Measurements from ENCODE around the gene KRTAP4-16.
"Not testable (repeated sequence)": the region's sequence is repeated elsewhere in the genome, so short reads cannot be mapped to it uniquely, and the experiment has no call there.

KRTAP4-16 gene

DNA sequence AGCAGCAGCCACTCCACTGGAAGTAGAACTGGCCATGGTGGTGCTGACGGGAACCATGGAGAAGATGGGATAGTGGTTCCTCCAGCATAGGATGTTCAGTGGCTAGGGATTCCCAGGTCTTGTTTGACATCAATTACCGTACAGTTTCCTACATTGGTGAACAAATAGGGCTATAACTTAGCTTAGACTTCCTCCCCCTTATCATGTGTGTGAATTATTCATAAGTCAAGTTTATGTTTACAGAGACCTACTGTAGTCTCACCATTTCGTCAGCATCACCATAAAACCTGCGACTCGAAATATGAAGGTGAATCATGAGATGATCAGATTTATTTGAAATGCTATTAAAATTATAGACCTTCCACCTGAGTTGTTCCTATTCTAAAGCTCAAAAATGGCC lies 43.3 kb downstream of the KRTAP4-16 start:
- CTCF ChIA-PET = interaction anchor here (1.3 kb wide), 1 partner anchor 39 kb away, joined by 3 read pairs; no protein-coding TSS in a partner anchor
- no peak overlapping the region for H3K27ac ChIP-seq
- DNase-seq (ENCODE audit: low spot score) = no peak
- POLR2A ChIA-PET (ENCODE audit: low non-redundant PET) = interaction anchor here (0.6 kb wide), 1 partner anchor 445 kb away, joined by 5 read pairs; no protein-coding TSS in a partner anchor
- TF ChIP-seq, protein P1, sequence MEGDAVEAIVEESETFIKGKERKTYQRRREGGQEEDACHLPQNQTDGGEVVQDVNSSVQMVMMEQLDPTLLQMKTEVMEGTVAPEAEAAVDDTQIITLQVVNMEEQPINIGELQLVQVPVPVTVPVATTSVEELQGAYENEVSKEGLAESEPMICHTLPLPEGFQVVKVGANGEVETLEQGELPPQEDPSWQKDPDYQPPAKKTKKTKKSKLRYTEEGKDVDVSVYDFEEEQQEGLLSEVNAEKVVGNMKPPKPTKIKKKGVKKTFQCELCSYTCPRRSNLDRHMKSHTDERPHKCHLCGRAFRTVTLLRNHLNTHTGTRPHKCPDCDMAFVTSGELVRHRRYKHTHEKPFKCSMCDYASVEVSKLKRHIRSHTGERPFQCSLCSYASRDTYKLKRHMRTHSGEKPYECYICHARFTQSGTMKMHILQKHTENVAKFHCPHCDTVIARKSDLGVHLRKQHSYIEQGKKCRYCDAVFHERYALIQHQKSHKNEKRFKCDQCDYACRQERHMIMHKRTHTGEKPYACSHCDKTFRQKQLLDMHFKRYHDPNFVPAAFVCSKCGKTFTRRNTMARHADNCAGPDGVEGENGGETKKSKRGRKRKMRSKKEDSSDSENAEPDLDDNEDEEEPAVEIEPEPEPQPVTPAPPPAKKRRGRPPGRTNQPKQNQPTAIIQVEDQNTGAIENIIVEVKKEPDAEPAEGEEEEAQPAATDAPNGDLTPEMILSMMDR (conservative IDR thresholded peaks at IDR 0.05; ENCODE audit: low read depth) = no peak

DNA sequence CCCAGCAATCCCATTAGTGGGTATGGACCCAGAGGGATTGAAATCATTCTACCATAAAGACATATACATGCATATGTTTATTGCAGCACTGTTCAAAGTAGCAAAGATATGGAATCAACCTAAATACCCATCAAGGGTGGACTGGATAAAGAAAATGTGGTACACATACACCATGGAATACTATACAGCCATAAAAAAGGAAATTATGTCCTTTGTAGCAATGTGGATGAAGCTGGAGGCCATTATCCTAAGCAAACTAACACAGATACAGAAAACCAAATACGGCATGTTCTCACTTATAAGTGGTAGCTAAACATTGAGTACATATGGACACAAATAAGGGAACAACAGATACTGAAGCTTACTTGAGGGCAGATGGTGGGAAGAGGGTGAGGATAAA lies 44.5 kb downstream of the KRTAP4-16 start:
- no peak overlapping the region for H3K27ac ChIP-seq
- ChIA-PET POLR2A (ENCODE audit: low non-redundant PET) (no interaction called here), CTCF (interaction anchor here (0.6 to 1.3 kb wide), 2 partner anchors 38 to 168 kb away, joined by 3 to 4 read pairs; no protein-coding TSS in a partner anchor)
- TF ChIP-seq, protein P1 (conservative IDR thresholded peaks at IDR 0.05; ENCODE audit: low read depth) = no peak
- DNase-seq (ENCODE audit: low spot score) = no peak

DNA sequence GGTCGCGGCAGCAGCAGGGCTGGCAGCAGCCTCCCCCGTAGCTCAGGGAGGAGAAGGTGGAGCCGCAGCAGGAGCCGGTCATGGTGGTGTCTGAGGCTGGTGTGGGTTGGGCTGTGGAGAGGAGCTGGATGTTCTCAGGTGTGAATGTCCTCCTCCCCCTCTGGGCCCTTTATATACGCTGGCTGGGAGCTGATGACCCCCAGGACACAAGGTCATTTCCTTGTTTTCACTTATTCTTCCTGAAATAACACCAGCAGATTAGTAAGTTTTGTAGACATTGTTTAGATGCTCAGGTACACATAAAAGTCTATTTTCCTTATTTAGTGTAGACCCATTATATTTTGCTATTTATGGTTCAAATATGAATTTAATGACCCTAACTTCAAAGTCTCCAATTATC lies 46.9 kb downstream of the KRTAP4-16 start, which contains the start of gene KRTAP2-2:
Gene KRTAP2-2 (minus strand): TSS at position 101 of the 400 bp plus-strand sequence. CDS start 19 bp downstream, at position 82.
- DNase-seq (ENCODE audit: low spot score); CTCF ChIA-PET; POLR2A ChIA-PET (ENCODE audit: low non-redundant PET); H3K27ac ChIP-seq: not testable (repeated sequence)

DNA sequence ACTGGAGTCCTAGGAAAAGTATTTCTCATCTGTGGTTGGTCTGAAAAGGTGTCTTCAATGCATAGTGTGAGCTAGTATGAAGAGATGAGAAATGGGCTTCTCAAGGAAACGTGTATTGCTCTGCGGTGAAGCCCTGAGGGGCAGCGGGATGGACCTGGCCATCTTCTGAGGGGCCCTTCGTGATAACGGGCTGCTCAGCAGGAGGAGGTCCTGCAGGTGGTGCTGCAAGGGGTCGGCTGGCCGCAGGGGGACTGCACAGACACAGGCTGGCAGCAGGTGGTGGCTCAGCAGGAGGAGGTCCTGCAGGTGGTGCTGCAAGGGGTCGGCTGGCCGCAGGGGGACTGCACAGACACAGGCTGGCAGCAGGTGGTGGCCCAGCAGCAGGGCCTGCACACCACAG lies 47.5 kb downstream of the KRTAP4-16 start:
- H3K27ac ChIP-seq; POLR2A ChIA-PET (ENCODE audit: low non-redundant PET); CTCF ChIA-PET; DNase-seq (ENCODE audit: low spot score): not testable (repeated sequence)

DNA sequence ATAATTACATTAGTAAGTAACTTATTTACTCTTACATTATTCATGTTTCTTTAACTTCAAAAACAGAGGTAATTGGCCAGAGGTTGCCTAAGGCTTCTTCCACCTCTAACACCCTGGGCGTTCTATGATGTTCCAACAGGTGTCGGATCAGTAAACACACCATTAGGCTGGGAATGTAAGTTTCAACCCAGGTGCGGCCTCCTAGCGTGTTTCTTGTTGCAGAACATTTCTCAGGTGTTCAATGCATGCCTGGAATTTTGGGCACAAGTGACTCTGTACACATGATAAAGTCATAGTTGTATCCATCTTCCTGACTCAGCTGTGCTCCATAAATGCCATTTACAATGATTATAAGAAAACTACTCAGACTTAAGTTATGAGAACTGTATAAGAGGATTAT lies 48.0 kb downstream of the KRTAP4-16 start:
- ChIA-PET POLR2A (ENCODE audit: low non-redundant PET) (no interaction called here), CTCF (interaction anchor here (0.6 kb wide), 1 partner anchor 25 kb away, joined by 3 read pairs; no protein-coding TSS in a partner anchor)
- TF ChIP-seq, protein P1 (conservative IDR thresholded peaks at IDR 0.05; ENCODE audit: low read depth) = no peak
- no peak overlapping the region for H3K27ac ChIP-seq
- DNase-seq (ENCODE audit: low spot score) = no peak

DNA sequence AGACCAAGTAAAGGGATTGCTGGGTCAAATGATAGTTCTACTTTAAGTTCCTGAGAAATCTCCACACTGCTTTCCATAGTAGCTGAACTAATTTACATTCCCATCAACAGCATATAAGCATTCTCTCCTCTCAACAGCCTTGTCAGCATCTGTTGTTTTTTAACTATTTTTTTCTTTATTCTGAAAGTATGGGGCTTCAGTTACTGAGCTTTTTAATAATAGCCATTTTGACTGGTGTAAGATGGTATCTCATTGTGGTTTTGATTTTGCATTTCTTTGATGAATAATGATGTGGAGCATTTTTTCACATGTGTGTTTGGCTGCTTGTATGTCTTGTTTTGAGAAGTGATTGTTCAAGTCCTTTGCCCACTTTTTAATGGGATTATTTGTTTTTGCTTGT lies 49.4 kb downstream of the KRTAP4-16 start:
- TF ChIP-seq, protein P1 (conservative IDR thresholded peaks at IDR 0.05; ENCODE audit: low read depth) = no peak
- POLR2A ChIA-PET (ENCODE audit: low non-redundant PET) = no interaction called here
- CTCF ChIA-PET = interaction anchor here (0.7 kb wide), 1 partner anchor 33 kb away, joined by 3 read pairs; no protein-coding TSS in a partner anchor
- H3K27ac ChIP-seq = no peak overlapping the region
- DNase-seq (ENCODE audit: low spot score) = no peak
